GM18519 (cell line): ENCODE data around the gene AGER.
"Not testable (repeated sequence)": the region's sequence is repeated elsewhere in the genome, so short reads cannot be mapped to it uniquely, and the experiment has no call there.

ENCODE experiments used
- ATAC-seq: cut with Tn5 transposase; IDR thresholded peaks from one replicate; pipeline ENCODE4 v1.9.1; 2021; ENCODE audit warnings: mild to moderate bottlenecking, moderate library complexity; ENCODE audit not compliant: unreplicated experiment, low FRiP score

The AGER gene

DNA sequence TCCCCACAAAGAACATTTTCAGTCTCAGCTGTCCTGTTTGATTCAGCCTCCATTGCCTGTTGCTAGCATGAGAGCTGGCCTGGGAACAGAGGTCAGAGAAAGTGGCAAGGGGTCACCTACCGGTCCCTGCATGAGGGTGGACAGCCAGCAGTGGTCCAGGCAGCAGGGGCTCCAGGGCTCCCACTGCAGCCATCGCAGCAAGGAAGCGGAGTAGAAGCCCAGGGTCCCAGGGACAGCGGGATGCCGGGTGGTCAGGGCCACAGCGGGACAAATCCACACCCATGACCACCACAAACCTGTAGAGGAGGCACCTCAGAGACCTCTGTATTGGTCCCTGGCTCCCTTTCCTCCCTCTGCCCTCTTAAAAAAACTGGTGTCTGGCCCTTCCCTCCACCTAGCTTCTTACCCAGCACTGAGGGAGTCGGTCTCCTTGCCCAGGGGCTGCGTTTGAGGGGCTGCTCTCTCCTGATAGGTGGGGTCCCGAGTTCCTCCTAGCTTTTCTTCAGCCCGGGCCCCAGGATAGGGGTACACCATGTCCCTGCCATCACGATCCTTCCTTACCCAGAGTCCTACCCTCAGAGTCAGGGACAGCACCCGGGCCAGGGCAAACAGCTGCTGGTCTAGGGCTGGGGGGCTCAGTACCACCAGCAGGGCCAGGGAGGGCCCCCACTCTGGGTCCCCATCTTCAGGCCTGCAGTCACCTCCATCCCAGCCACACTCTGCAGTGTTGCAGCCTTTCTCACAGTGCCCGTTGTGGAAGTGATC is 16.8 kb upstream of the AGER start:
- ATAC-seq = no peak

DNA sequence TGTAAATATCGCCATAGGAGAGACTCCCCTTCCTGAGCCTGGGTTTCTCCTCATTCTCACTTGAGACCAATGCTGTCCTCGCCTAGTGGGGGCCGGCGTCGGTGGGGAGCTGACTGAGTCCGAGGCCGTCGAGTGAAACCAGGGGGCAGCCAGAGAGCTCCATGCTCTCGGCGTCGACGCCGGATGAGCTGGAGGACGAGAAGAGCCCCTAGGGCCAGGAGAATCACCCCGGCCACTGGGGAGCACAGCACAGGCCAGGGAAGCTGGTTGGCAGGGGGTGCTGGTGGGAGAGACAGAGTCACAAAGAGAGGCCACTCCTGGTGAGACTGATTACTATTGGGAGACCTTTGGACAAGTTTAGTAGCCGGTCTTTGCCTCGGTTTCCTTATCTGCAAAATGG is 14.8 kb upstream of the AGER start:
- no peak for ATAC-seq

DNA sequence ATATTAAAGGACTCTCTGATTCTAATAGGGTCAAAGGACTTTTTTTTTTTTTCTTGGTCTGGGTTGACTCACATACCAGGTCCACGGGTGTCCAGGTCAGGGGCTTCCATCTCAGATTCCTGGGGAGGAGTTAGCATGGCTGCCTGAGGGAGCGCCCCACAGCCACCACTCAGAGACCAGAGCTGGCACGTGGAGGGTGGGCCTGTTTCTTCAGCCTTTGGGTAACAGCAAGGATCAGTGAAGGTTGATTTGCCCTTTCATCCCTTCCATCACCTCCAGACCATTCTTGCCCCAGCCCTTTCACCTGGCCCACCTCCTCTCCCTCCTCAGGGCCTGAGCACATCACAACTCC is 14.3 kb upstream of the AGER start:
- no peak for ATAC-seq

DNA sequence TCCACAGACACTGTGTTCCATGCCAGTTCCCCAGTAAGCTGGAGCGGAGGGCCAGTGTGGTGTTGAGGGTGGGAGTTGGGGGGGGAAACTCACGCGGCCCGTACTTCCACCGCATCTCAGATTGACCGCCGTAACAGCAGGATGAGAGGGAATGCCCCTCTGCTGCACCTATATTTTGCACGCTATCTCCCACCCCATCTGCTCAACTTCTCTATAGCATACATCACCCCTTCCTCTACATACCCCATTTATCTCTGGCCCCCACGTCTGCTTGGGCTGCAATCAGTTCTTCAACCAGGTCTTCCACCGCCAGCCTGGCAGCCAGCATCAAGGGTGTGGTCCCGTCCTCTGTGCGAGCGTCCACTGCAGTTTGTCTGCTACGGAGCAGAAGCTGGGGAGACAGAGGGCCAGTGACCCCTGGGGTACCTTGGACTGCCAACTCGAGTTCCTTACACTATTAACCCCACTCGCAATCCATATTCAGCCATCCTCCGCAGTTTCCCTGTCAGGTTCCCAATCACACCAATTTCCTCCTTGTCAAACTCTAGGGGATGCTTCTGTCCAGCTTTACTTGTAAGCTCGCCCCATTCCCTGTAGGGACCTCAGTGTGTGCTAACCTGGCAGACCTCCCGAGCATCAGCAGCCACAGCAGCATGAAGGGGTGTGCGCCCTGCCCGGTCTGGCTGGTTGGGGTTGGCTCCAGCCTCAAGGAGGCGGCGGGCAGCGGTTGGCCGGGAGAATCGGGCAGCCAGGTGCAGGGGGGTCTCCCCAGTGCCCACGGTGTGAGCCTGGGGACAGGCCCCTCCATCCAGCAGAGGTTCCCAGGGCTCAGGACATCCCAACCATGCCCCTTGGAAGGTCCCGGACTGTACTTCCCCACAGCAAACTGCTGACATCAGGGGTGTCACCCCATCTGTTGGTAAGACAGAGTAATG is 12.9 kb upstream of the AGER start:
- ATAC-seq = no peak

DNA sequence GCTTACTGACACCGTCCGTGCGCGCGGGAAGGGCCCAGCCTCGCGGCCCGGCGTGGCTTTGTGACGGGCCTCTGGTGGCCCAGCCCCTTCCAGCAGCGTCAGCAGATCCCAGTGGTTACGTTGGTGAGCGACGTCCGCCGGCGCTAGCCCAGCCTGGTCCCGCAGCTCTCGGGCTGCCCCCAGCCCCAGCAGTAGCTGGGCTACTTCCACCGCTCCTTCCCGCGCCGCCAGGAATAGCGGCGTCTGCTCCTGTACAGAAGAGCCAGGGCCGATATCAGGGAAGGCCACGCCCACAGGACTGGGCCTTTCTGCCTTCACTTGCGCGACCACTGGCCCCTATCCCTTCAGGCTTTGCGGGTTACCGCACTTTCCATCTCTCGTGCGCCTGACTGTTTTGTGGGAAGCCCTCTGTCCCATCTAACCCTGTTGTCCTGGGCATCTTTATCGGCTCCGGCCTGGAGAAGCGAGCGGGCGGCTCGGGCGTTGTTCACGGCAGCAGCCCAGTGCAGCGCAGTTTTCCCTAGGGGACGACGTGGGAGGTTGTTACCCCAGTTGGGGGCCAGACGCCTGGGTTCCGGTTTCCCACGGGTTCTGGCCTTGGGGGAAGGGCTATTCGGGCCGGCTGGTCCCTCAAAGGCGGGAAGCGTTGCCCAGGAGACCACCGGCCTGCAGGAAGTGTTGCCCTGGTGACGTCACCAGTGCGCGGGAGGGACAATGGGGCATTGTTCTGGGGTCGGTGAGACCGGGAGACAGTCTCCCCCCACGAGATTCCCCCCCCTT is 12.0 kb upstream of the AGER start:
- ATAC-seq = peak; percentile 66

DNA sequence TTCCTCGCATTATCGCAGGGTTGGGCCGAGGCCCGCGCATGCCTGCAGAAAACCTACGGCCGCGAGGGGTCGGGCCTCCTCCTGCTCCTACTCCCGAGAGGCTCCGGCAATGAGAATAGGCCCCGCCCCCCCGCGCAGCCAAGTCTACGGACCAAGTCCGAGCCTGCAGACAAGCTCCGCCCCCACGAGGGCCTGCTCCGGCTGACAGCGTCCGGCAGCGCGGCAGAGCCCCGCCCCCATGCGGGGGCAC is 11.5 kb upstream of the AGER start:
- ATAC-seq = peak; percentile 60

DNA sequence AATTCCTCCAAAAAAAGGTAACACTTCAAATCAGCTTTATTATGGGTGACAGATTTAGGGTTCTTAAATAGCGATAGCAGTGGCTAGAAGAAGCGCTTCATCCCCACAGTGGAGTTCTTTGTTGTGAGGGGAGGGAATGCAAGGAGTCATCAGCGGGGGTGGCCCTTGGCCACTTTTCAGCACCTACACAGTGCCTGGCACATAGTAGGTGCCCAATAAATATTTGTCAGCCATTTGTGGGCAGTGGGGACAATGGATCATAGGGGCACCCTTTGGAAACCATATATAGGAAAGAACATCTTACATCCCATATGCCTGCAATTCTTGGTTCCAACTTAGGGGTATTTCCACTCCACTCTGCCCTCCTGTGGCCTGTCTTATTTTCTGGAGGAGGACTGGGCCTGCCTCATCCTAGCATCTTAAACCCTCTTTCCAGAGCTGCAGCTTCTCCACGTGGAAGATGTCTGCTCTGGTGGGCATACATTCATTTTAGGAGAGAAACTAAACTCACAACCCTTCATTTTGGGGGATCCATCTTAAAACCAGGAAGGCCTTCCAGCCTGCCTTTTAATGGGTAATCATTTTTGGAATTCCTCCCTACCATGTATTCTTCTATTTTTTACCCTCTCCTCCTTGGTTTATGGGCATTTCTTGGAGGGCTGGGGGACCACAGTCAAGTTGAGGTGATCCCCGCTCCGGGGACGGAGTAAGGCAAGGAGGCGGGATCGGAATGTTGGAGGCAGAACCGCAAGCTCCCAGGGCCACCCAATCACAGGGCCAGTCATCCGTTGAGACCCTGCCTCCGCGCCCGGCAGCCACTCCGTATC is 11.0 kb upstream of the AGER start:
- ATAC-seq = no peak

DNA sequence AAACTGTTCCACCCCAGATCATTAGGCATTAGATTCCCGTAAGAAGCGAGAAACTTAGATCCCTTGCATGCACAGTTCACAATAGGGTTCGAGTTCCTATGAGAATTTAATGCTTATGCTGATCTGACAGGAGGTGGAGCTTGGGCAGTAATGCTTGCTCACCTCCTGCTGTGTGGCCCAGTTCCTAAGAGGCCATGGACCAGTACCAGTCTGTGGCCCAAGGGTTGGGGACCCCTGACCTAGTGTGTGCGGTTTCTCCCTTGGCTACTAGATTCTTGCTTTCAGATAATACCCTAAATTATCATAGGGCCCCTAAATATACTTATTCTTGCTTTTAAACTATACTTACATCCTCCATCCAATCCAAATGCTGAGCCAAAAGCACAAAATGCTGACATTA is 10.3 kb upstream of the AGER start:
- ATAC-seq = no peak

DNA sequence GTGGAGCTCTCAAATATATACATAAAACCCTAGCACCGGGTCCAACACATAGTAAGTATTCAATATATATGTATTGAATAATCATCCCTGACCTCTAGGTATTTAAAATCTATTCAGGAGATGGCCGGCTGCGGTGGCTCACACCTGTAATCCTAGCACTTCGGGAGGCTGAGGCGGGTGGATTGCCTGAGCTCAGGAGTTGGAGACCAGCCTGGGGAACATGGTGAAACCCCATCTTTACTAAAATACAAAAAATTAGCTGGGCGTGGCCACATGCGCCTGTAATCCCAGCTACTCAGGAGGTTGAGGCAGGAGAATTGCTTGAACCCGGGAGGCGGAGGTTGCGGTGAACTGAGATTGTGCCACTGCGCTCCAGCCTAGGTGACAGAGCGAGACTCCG is 9.0 kb upstream of the AGER start:
- not testable (repeated sequence) for ATAC-seq

DNA sequence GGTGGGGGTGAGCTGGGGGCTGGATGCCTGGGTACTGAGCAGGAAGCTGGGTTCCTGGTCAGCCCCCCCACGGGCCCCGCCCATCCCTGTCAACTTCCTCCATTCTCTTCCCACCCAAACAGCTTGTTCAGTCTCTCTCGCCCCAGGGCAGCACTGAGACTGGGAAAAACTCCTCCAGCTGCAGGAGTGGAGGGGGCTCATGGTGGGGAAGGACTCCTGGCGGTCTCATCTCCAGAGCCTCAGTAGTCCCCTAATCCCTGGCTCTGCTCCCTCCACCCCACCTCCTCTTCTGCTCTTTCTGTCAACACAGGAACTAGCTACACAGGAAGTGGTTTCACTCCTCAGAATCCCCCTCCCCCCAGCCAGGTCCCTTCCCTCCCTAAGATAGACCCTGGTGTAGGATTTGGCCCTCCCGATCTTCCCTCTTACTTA is 8.6 kb upstream of the AGER start, which contains the start of gene GPSM3:
Gene GPSM3 (minus strand): TSS at position 36 of the 432 bp plus-strand sequence. CDS start 130 bp downstream, outside the sequence.
- ATAC-seq = no peak

DNA sequence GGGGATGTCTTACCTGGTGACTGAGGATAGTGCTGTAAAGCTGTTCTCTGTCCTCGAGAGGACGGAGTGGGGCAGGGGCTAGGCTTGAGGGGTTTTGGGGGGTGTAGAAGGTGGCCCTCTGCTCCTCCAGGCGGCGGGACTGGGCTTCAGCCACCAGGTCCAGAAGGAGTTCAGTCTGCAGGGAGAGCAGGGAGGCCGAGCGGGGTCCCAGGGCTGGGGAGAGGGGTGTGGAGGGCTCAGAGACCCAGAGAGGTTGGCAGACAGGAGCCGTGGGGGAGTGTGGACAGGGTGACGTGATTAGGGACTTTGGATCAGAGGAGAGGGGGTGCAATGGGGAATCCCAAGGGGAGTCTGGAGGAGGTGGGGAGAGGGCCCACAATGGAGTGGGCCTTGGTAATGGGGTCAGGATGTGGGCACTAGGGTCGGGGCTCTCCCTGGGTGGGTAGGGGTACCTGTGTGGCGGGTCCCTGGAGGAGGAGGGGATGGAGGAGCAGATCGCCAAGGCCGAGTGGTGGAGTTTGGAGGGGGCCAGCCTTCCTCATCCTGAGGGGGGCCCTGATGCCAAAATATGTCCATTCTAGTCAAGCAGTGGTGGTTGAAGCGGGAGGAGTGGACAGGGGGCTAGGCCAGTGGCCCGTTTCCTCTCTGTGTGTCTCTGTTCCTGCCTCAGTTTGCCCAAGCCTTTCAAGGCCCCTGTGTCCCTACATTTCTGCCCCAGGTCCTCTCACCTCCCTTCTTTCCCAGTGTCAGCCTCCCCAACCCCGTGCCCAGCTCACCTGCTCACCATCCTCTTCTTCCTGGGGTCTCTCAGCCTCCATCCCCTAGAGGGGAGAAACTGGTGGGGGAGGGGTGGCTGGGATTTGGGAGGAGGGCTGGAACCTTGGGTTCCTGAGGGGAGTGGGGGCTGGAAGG is 7.9 kb upstream of the AGER start:
- ATAC-seq = no peak

DNA sequence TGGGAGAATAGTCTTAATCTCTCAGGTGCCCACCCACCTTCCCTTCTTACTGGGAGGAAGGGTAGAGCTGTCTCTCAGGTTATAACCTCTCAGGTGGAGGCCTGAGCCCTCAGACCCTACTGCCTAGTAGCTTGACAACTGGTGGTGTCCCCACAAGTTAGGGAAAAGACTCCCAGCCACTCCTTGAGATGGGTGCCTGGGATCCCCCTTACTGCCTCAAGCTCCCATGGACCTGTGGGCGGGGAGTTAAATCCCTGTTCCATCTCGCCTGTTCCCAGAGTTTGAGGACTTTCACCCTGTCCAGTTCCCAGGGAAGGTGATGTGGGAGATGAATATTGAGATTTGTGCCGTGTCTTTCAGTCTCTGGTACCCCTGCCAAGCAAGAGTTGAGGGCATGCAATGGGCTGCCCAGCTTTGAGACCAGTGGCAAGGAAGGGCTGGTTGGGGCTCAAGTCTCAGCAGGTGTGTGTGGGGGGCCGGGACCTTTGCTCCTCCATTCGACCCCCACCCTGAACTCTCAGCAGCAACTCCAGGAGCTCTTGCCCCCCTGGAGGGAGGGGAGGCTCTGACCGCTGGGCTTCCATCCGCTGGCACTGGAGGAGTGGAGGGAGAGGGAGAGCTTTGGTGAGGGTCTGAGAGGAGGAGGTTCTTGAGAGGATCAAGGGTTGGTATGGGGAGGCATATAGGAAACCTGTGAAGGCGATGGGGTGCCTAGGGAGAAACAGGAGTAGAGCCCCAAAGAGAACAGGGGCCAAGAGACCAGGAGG is 7.0 kb upstream of the AGER start:
- no peak for ATAC-seq

DNA sequence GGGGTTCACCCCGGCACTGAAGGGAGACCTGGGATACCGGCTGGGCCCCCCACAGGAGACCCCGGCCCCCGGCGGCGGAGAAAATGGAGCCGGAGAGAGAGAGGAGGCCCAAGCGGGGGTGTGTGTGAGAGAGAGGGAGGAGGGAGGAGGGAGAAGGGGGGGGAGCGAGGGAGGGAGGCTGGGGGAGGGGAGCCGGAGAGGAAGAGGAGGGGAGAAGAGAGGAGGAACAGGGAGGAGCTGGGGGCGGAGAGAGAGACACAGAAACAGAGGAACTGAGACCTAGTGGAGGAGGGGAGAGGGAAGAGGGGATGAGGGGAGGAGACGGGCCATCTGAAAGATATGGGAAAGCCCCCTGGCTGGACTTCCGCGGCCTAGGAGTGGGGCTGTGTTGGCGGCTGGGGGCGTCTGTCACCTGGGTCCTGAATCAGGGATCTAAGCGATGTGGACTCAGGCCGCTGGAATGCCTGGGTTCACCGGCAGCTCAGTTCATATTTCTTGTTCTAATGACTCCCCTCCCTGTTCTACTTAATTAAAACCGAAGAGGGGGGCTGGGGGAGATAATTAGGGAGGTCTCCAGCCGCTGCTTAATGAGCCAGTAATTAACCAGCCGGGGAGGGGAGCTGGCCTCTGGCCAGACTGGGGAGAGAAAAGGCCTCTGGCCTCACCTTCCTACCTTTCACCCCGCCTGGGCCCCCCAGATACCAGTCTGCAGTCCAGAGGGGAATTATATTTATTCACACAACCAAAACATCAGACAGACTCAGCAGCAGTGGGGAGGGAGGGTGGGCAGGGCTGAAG is 6.2 kb upstream of the AGER start, which contains the start of gene PBX2:
Gene PBX2 (minus strand): TSS at position 149 of the 798 bp plus-strand sequence. CDS start 287 bp downstream, outside the sequence.
- ATAC-seq = no peak

DNA sequence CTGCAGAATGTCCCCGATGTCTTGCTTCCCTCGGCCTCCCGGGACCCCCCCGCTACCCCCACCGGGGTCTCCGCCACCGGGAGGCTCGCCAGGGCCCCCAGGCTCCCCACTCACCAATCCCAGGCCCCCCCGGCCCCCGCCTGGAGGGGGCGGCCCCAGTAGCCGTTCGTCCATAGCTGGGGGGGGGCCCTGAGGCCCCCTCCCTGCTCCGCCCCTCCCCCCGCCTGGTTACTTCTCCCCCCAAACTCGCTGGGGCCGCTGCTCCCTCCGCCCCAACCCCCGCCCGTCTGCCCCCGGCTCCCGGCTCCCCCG is 5.6 kb upstream of the AGER start:
- no peak for ATAC-seq

DNA sequence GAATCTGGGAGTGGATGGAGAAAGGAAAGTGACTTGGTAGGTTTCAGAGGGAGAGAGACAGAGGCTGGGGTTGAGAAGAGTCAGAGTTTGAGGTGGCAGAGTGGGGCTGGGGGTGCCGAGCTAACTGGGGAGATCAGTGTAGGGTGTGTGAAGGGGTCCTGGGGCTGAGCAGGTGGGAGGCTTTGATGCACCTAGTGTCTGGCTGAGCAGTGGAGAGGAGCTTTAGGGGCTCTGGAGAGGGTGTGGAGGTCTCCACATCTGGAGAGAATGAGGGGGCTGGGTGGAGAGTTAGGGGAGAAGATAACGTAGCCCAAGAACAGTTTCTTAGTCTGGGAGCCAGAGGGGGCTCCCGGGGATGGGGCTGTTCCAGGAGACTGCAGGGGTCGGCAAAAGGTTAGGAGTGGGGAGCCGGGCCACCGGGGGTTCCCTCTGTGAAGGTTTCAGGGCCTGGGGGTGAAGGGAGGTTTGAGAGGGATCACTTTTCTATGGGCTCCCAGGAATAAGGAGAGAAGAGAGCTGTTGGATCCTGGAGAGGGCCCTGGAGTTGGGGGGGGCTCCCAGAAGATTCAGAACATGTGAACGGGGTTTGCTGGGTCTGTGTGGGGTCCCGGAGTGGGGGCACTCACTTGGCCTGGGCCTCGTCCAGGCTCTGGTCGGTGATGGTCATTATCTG is 5.2 kb upstream of the AGER start:
- no peak for ATAC-seq

DNA sequence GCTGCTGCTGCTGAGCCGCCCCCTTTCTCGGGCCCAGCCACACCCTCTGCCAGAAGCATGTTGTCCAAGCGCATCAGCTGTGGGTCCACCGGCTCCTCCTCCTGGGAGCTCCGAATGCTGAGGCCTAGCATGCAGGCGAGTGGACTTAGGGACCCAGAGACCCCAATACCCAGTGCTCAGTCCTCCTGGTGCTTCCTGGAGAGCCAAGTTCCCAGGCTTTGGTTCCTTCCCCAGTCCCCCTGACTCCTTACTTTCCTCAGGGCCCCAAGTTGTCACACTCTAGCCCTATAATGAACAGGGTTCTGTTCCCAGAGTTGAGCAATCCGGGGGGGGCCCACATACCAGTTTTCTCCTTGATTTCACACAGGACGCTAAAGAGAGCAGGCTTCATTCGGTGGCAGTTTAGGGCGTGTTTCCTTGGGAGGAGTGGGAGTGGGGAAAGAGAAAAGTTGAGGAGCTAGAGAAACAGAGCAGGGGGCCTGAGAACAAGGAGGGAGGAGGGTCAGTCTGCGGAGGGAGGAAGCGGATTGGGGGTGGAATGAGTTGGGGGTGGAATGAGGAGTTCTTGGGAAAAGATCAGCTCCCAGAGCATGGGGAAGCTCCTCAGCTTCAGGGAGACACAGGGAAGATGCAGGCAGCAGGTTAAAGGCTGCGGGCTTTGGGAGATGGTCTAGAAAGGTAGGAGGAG is 4.5 kb upstream of the AGER start:
- no peak for ATAC-seq
